HUES6 (cell line): Measurements from ENCODE around the gene TTC39B.

Source experiments
- H3K27ac ChIP-seq: 2 replicates; pipeline ENCODE4 v1.7.0; 2013; ENCODE audit warnings: low read depth, mild to moderate bottlenecking, low read length, inconsistent platforms
- H3K27me3 ChIP-seq: 2 replicates; pipeline ENCODE4 v1.6.1; 2013; ENCODE audit warnings: low read length; ENCODE audit not compliant: control insufficient read depth, insufficient read depth
- H3K36me3 ChIP-seq: 2 replicates; pipeline ENCODE4 v1.6.1; 2013; ENCODE audit warnings: low read length; ENCODE audit not compliant: control insufficient read depth, insufficient read depth
- H3K4me1 ChIP-seq: 2 replicates; pipeline ENCODE4 v1.6.1; 2013; ENCODE audit warnings: low read length; ENCODE audit not compliant: control insufficient read depth, insufficient read depth
- H3K4me3 ChIP-seq: 2 replicates; pipeline ENCODE4 v1.5.1; 2013; ENCODE audit warnings: low read depth, low read length
- H3K9ac ChIP-seq: one replicate; pipeline ENCODE4 v1.6.1; 2013; ENCODE audit warnings: mild to moderate bottlenecking, low read length
- H3K9me3 ChIP-seq: 2 replicates; pipeline ENCODE4 v1.6.1; 2013; ENCODE audit warnings: low read depth, low read length; ENCODE audit not compliant: control insufficient read depth, insufficient read depth

The TTC39B gene

DNA sequence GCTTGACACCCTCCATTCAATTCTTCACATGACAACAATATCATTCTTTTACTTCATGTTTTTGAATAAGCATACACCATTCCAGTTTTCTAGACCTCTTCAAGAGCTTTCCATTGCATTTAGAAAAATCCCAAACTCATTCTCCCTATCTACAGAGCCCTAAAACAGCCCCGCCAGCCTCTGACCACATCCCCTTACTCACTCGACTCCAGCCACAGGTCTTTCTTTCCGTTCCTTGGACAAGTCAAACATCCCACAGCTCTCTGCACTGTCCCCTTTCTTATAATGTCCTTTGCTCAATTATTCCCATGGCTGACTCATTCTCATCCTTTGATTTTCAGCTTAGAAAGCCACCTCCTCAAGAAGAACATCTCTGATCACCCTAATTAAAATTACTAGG is 38.2 kb downstream of the TTC39B start:
- Histone ChIP-seq H3K27ac (no peak overlapping the region), H3K4me1 (no peaks in the 10 kb centered on the region; the same call in 1 of the 2 replicates), H3K9me3 (no peaks in the 10 kb centered on the region), H3K4me3 (no peak overlapping the region), H3K36me3 (no peaks in the 10 kb centered on the region), H3K27me3 (no peaks in the 10 kb centered on the region), H3K9ac (no peak overlapping the region)

DNA sequence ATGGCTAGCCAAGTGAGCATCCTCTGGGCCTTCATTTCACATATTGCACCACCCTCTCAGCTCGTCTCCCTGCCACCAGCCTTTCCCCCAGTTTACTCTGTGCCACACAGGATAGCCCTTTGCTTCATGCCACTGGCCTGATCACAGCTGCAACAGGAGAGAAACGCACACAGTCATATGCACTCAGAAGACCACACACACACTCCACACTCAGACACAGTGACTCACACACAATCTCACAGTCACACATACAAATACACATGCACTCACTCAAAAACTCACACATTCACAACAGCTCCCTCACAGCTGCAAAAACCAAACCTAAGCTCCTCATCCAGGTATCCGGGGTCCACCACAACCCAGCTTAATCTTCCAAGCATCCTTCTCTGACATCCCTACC is 38.7 kb downstream of the TTC39B start:
- Histone ChIP-seq H3K9me3 (no peaks in the 10 kb centered on the region), H3K27me3 (no peaks in the 10 kb centered on the region), H3K9ac (no peak overlapping the region), H3K36me3 (no peaks in the 10 kb centered on the region), H3K4me3 (no peak overlapping the region), H3K27ac (no peak overlapping the region), H3K4me1 (no peaks in the 10 kb centered on the region; the same call in 1 of the 2 replicates)

DNA sequence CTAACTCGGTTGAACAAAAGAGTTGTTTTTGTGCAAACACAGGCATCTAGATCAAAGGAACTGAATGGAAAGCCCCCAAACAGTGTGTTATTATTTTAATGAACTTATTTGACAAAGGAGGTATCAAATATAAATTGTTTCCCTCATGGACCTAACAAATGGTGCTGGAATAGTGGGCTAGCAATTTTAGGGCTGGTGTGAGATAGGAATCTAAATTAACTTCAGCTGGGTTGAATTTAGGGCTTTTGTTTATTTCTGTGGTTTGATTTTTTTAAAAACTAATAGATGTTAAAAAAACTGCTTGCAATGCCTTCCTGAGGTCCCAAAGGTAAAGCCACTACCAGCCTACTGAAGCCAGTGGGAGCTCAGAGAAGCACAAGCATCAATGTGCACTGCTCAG is 42.1 kb downstream of the TTC39B start:
- H3K4me1 ChIP-seq: no peaks in the 10 kb centered on the region
- H3K36me3 ChIP-seq: no peaks in the 10 kb centered on the region
- H3K27ac ChIP-seq: no peak overlapping the region
- H3K4me3 ChIP-seq: no peak overlapping the region
- H3K9ac ChIP-seq: no peak overlapping the region
- H3K9me3 ChIP-seq: no peaks in the 10 kb centered on the region
- H3K27me3 ChIP-seq: no peaks in the 10 kb centered on the region

DNA sequence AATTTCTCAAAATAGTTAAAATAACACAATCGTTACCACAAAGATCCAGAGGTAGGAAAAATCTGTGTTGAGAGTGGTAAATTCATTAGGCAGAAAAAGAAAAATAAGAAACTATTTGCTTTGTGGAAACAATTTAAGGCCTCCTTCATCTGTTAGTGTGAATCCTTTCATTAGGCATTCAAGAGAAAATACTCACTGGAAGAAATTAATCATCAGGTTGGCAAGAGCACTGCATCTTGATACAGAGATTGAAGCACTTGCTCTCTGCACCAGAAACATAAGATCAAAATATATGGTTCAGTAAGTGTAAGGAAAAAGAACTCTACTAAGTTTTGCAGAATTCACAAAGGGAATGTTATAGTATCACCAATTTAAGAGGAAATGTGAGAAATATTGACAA is 44.4 kb downstream of the TTC39B start:
- H3K4me1 ChIP-seq: no peaks in the 10 kb centered on the region
- no peaks in the 10 kb centered on the region for H3K27me3 ChIP-seq

DNA sequence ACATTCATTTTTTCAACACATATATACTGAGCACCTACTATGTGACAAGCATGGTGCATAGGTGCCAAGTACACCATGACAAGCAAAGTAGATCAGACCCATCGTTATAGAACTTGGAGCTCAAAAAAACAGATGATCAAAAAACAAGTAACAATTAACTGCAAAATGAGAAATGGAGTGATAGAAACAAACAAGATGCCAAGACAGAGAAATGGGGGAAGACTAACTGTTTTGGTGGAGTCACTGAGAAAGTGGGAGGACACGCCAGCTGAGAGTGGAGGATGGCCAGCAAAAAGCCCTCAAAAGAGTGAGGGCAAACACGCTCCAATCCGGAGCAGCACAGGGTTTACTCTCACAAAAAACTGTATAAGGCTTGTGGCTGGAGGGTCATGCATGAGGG is 50.6 kb downstream of the TTC39B start:
- Histone ChIP-seq H3K36me3 (no peaks in the 10 kb centered on the region), H3K4me3 (no peak overlapping the region), H3K27ac (no peak overlapping the region), H3K27me3 (no peaks in the 10 kb centered on the region), H3K9ac (no peak overlapping the region), H3K4me1 (no peaks in the 10 kb centered on the region), H3K9me3 (peaks cover 4% of the 10 kb centered on the region; the same call in 1 of the 2 replicates)

More for the DNA sequence above, 44.4 kb downstream of the TTC39B start:
- no peak overlapping the region for H3K27ac ChIP-seq
- H3K9ac ChIP-seq: no peak overlapping the region
- no peaks in the 10 kb centered on the region for H3K36me3 ChIP-seq
- no peak overlapping the region for H3K4me3 ChIP-seq
- no peaks in the 10 kb centered on the region for H3K9me3 ChIP-seq

DNA sequence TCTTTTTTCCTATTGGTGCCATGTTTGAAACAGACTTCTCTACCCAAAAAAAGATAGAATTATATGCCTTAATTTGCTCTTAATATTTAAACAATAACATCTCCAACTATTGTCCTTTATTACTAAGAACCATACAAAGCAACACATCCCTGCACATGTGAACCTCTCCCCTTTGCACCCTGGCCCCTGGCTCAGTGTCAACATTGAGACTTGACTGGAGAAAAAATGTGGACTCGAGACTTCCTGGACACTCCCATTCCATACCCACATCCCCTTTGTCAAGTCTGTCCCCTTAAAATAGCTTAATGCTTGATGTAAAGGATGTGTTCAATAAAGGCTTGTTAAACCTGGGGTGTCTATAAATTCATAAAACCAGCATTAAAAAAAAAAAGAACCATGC is 53.2 kb downstream of the TTC39B start:
- Histone ChIP-seq H3K27me3 (no peaks in the 10 kb centered on the region), H3K9ac (no peak overlapping the region), H3K4me3 (no peak overlapping the region), H3K36me3 (no peaks in the 10 kb centered on the region), H3K4me1 (peaks cover 15% of the 10 kb centered on the region), H3K9me3 (peaks cover 4% of the 10 kb centered on the region; the same call in 1 of the 2 replicates), H3K27ac (no peak overlapping the region)

DNA sequence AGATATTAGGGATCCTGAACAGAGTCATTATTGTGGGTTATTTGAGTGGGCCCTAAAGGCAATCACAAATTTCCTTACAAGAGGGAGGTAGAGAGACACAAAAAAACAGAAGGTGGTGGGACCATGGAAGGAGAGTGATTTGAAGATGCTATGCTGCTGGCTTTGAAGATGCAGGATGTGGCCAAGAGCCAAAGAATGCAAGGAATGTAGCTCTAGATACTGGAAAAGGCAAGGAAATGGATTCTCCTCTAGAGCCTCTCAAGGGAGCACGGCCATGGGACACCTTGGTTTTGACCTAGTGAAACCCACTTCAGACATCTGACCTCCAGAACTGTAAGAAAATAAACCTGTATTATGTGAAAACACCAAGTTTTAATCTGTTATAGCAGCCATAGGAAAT is 53.8 kb downstream of the TTC39B start:
- no peak overlapping the region for H3K9ac ChIP-seq
- H3K27me3 ChIP-seq: no peaks in the 10 kb centered on the region
- H3K4me3 ChIP-seq: no peak overlapping the region
- H3K4me1 ChIP-seq: peaks cover 15% of the 10 kb centered on the region
- no peaks in the 10 kb centered on the region for H3K36me3 ChIP-seq
- H3K27ac ChIP-seq: no peak overlapping the region
- peaks cover 4% of the 10 kb centered on the region; the same call in 1 of the 2 replicates for H3K9me3 ChIP-seq

DNA sequence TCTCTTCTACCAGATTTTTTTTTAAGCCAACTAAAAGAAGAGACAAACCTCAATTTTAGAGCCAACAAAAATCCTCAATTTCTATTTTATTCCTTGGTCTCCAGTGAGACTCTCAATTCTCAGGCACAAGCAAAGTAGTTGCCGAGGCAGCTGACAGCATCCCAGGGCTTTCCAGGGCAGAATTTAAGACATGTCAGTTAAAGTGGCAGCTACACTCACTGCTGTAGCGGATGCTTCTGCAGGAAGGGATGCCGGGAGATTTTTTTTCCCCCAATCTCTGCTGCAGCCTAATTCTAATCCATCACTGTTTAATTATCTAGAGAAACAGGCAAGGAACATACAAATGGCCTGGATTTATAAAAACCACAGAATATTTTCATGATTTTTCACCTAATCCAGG is 57.0 kb downstream of the TTC39B start:
- no peak overlapping the region for H3K27ac ChIP-seq
- peaks cover 4% of the 10 kb centered on the region; the same call in 1 of the 2 replicates for H3K9me3 ChIP-seq

DNA sequence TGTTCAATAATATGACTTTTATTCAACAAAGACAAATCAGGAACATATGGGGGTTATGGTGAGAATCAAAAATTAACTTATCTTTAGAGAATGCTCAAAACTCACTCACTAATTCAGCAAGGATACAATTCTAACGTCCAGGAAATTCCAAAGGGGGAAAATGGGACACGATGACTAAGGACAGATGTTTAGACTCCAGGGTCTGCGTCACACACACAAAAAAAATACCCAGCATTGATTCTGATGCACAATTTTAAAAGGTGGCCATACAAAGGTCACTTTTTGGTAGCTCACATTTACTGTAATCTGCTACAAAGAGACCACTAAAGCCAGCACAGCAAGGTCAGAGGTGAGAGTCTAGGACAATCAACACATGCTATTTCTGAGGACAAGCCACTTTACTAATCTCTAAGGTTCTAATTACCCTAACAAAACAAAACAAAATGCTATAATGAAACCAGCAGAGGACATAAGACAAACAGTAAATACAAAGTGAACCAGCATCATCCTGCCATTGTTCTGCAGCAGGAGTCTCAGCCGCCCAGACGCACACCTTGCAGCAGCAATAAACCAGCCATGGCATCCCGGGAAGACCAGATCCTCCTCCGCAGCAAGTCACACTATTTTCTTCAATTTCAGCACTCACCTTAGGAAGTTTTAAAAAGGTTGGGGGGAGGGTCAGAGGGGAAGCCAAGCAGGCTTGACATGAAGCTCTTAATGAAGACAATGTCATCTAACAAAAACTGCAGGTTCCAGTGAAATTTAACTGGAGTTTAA is 57.8 kb downstream of the TTC39B start:
- H3K9me3 ChIP-seq: peaks cover 4% of the 10 kb centered on the region; the same call in 1 of the 2 replicates
- H3K27me3 ChIP-seq: no peaks in the 10 kb centered on the region
- H3K36me3 ChIP-seq: no peaks in the 10 kb centered on the region
- no peak overlapping the region for H3K4me3 ChIP-seq
- no peak overlapping the region for H3K27ac ChIP-seq
- no peak overlapping the region for H3K9ac ChIP-seq
- H3K4me1 ChIP-seq: peaks cover 28% of the 10 kb centered on the region

More for the DNA sequence above, 57.0 kb downstream of the TTC39B start:
- Histone ChIP-seq H3K9ac (no peak overlapping the region), H3K27me3 (no peaks in the 10 kb centered on the region), H3K4me1 (peaks cover 28% of the 10 kb centered on the region), H3K36me3 (no peaks in the 10 kb centered on the region), H3K4me3 (no peak overlapping the region)

DNA sequence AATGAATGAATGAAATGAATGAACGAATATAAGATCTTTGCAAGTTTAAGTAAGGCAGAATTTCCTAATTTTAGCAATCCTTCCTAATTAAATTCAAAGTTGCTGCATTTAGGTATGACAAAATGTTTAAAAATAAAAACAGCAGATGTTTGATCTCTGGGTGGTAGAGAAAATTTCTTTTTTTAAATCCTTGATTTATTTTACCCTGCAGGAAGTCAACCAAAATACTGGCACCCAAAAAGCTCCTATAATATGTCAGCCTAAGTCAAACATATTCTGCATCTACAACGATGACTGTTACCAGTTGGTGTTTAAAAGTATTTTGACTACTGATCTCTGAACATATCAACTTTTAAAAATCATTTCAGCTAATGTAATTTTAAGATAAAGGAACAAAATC is 58.4 kb downstream of the TTC39B start:
- Histone ChIP-seq H3K9ac (no peak overlapping the region), H3K4me3 (no peak overlapping the region), H3K27me3 (no peaks in the 10 kb centered on the region), H3K4me1 (peaks cover 28% of the 10 kb centered on the region), H3K36me3 (no peaks in the 10 kb centered on the region), H3K27ac (no peak overlapping the region), H3K9me3 (peaks cover 4% of the 10 kb centered on the region; the same call in 1 of the 2 replicates)

DNA sequence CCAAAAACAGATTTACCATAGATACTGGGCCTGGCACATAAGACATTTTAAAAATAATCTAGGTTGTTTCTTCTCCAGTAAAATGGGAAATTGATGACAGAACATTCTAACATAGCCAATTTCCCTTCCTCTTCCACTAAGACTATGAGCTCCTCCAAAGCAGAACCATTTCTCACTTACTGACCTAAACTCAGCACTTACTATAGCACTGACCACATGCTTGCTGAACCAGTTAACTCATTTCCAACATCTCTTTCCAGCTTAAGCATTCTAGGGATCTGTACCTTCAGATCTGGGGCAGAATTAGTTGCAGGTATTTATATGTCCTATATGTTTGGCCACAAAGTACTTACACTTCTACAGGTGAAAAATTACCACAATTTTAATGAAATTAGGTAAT is 58.9 kb downstream of the TTC39B start:
- Histone ChIP-seq H3K9me3 (peaks cover 2% of the 10 kb centered on the region; the same call in 1 of the 2 replicates), H3K27ac (no peak overlapping the region), H3K27me3 (no peaks in the 10 kb centered on the region), H3K9ac (no peak overlapping the region), H3K36me3 (no peaks in the 10 kb centered on the region), H3K4me3 (no peak overlapping the region), H3K4me1 (peaks cover 28% of the 10 kb centered on the region)
